GM12874 (cell line): Measurements from ENCODE around the gene DYRK3.
A peak's percentile ranks its signal among the peaks of the same experiment; 100 is the strongest.

ENCODE experiments used
- CTCF ChIP-seq: IDR thresholded peaks from 2 replicates; pipeline ENCODE4 v1.5.1; 2011; ENCODE audit warnings: low read depth, mild to moderate bottlenecking, control low read depth, low read length, moderate library complexity; ENCODE audit not compliant: insufficient read depth

Gene DYRK3

GRCh38 chr1:206608108-206608698, 27.1 kb upstream of the DYRK3 start:
- peak; percentile 85 for TF ChIP-seq CTCF

GRCh38 chr1:206609229-206609991, 25.9 kb upstream of the DYRK3 start:
- TF ChIP-seq CTCF: no peak

GRCh38 chr1:206612129-206612876, 23.0 kb upstream of the DYRK3 start, which contains the start of gene EIF2D:
TSS of gene EIF2D (minus strand) at chr1:206612465. CDS start at chr1:206612342, 123 bp downstream.
- peak; percentile 100 for TF ChIP-seq CTCF

GRCh38 chr1:206628916-206629315, 6.4 kb upstream of the DYRK3 start:
- TF ChIP-seq CTCF: no peak

GRCh38 chr1:206631085-206631509, 4.2 kb upstream of the DYRK3 start:
- peak; percentile 53 for TF ChIP-seq CTCF

- no peak for TF ChIP-seq CTCF
These were observed 1.6 kb upstream of the DYRK3 start for GRCh38 chr1:206633708-206634121.
